ENCODE measurements around the gene MCTP1.
A peak's percentile ranks its signal among the peaks of the same experiment; 100 is the strongest.
"Not testable (repeated sequence)": the region's sequence is repeated elsewhere in the genome, so short reads cannot be mapped to it uniquely, and the experiment has no call there.

MCTP1 gene

GRCh38 chr5:94968507-94969095 is 316.3 kb downstream of the MCTP1 start:
- in situ Hi-C loops (cut with HindIII; ENCODE audit: low pct_unique_long_range_greater_than_20kb, low sequenced_read_pairs) = no loop called here
- TF ChIP-seq JUND (IDR thresholded peaks at IDR 0.05; ENCODE audit: low read depth) = no peak
- DNase-seq (ENCODE audit: low read depth in 1 of 2, low spot score in 1 of 2) = peak; percentile 26 to 80

- in situ Hi-C loops (cut with HindIII; ENCODE audit: low pct_unique_long_range_greater_than_20kb, low sequenced_read_pairs) = no loop called here
- no peak for TF ChIP-seq JUND (IDR thresholded peaks at IDR 0.05; ENCODE audit: low read depth)
- DNase-seq (ENCODE audit: low read depth in 1 of 2, low spot score in 1 of 2) = no peak
Observed at GRCh38 chr5:94967525-94967924, 317.4 kb downstream of the MCTP1 start.

GRCh38 chr5:94959279-94959678 is 325.6 kb downstream of the MCTP1 start:
- in situ Hi-C loops (cut with HindIII; ENCODE audit: low pct_unique_long_range_greater_than_20kb, low sequenced_read_pairs); DNase-seq (ENCODE audit: low read depth in 1 of 2, low spot score in 1 of 2): not testable (repeated sequence)

- no peak for DNase-seq (ENCODE audit: low read depth in 1 of 2, low spot score in 1 of 2)
- TF ChIP-seq JUND (IDR thresholded peaks at IDR 0.05; ENCODE audit: low read depth) = no peak
- in situ Hi-C loops (cut with HindIII; ENCODE audit: low pct_unique_long_range_greater_than_20kb, low sequenced_read_pairs) = no loop called here
Observed at GRCh38 chr5:94945656-94946055, 339.2 kb downstream of the MCTP1 start.

GRCh38 chr5:94944160-94944559 is 340.7 kb downstream of the MCTP1 start:
- no peak for DNase-seq (ENCODE audit: low read depth in 1 of 2, low spot score in 1 of 2)
- in situ Hi-C loops (cut with HindIII; ENCODE audit: low pct_unique_long_range_greater_than_20kb, low sequenced_read_pairs) = no loop called here
- TF ChIP-seq JUND (IDR thresholded peaks at IDR 0.05; ENCODE audit: low read depth) = no peak

GRCh38 chr5:94941122-94941755 is 343.7 kb downstream of the MCTP1 start:
- TF ChIP-seq JUND (IDR thresholded peaks at IDR 0.05; ENCODE audit: low read depth) = no peak
- DNase-seq (ENCODE audit: low read depth in 1 of 2, low spot score in 1 of 2) = no peak
- in situ Hi-C loops (cut with HindIII; ENCODE audit: low pct_unique_long_range_greater_than_20kb, low sequenced_read_pairs) = no loop called here

- in situ Hi-C loops (cut with HindIII; ENCODE audit: low pct_unique_long_range_greater_than_20kb, low sequenced_read_pairs) = no loop called here
- no peak for TF ChIP-seq JUND (IDR thresholded peaks at IDR 0.05; ENCODE audit: low read depth)
- no peak for DNase-seq (ENCODE audit: low read depth in 1 of 2, low spot score in 1 of 2)
Observed at GRCh38 chr5:94932259-94932658, 352.6 kb downstream of the MCTP1 start.

- in situ Hi-C loops (cut with HindIII; ENCODE audit: low pct_unique_long_range_greater_than_20kb, low sequenced_read_pairs) = no loop called here
- DNase-seq (ENCODE audit: low read depth in 1 of 2, low spot score in 1 of 2) = no peak
- no peak for TF ChIP-seq JUND (IDR thresholded peaks at IDR 0.05; ENCODE audit: low read depth)
Observed at GRCh38 chr5:94928891-94929290, 356.0 kb downstream of the MCTP1 start.

GRCh38 chr5:94920570-94920969 is 364.3 kb downstream of the MCTP1 start:
- no peak for TF ChIP-seq JUND (IDR thresholded peaks at IDR 0.05; ENCODE audit: low read depth)
- in situ Hi-C loops (cut with HindIII; ENCODE audit: low pct_unique_long_range_greater_than_20kb, low sequenced_read_pairs) = no loop called here
- no peak for DNase-seq (ENCODE audit: low read depth in 1 of 2, low spot score in 1 of 2)

- peak in 1 of 2 experiments; percentile 67 for DNase-seq (ENCODE audit: low read depth in 1 of 2, low spot score in 1 of 2)
- in situ Hi-C loops (cut with HindIII; ENCODE audit: low pct_unique_long_range_greater_than_20kb, low sequenced_read_pairs) = no loop called here
- TF ChIP-seq JUND (IDR thresholded peaks at IDR 0.05; ENCODE audit: low read depth) = no peak
Observed at GRCh38 chr5:94916619-94917018, 368.3 kb downstream of the MCTP1 start.

GRCh38 chr5:94911276-94911675 is 373.6 kb downstream of the MCTP1 start:
- TF ChIP-seq JUND (IDR thresholded peaks at IDR 0.05; ENCODE audit: low read depth) = no peak
- in situ Hi-C loops (cut with HindIII; ENCODE audit: low pct_unique_long_range_greater_than_20kb, low sequenced_read_pairs) = no loop called here
- no peak for DNase-seq (ENCODE audit: low read depth in 1 of 2, low spot score in 1 of 2)

- TF ChIP-seq JUND (IDR thresholded peaks at IDR 0.05; ENCODE audit: low read depth) = no peak
Observed at GRCh38 chr5:94910721-94911120, 374.2 kb downstream of the MCTP1 start.

GRCh38 chr5:94908889-94909480 is 375.9 kb downstream of the MCTP1 start:
- DNase-seq (ENCODE audit: low read depth in 1 of 2, low spot score in 1 of 2) = peak; percentile 5 to 54
- no peak for TF ChIP-seq JUND (IDR thresholded peaks at IDR 0.05; ENCODE audit: low read depth)
- in situ Hi-C loops (cut with HindIII; ENCODE audit: low pct_unique_long_range_greater_than_20kb, low sequenced_read_pairs) = no loop called here

More at GRCh38 chr5:94910721-94911120, 374.2 kb downstream of the MCTP1 start:
- in situ Hi-C loops (cut with HindIII; ENCODE audit: low pct_unique_long_range_greater_than_20kb, low sequenced_read_pairs) = no loop called here
- no peak for DNase-seq (ENCODE audit: low read depth in 1 of 2, low spot score in 1 of 2)
